Ishikawa (cell line): ENCODE data around the gene TNFRSF1B.

Experiments
- CEBPB ChIP-seq: IDR thresholded peaks from 2 replicates; pipeline ENCODE4 v1.6.1; 2012
- CREB1 ChIP-seq: IDR thresholded peaks from 2 replicates; pipeline ENCODE4 v1.6.1; 2012; ENCODE audit warnings: low read depth
- EGR1 ChIP-seq: IDR thresholded peaks from 2 replicates; pipeline ENCODE4 v1.6.1; 2012
- EP300 ChIP-seq: IDR thresholded peaks from 2 replicates; pipeline ENCODE4 v1.6.1; 2012; ENCODE audit warnings: borderline replicate concordance
- FOXM1 ChIP-seq: IDR thresholded peaks from 2 replicates; pipeline ENCODE4 v1.6.1; 2012; ENCODE audit warnings: low read depth, borderline replicate concordance
- MAX ChIP-seq: IDR thresholded peaks from 2 replicates; pipeline ENCODE4 v1.6.1; 2012
- NFIC ChIP-seq: IDR thresholded peaks from 2 replicates; pipeline ENCODE4 v1.6.1; 2012
- RAD21 ChIP-seq: IDR thresholded peaks from 2 replicates; pipeline ENCODE4 v1.6.1; 2012; ENCODE audit warnings: low read depth
- REST ChIP-seq: IDR thresholded peaks from 2 replicates; pipeline ENCODE4 v1.6.1; 2012; ENCODE audit warnings: low read depth, mild to moderate bottlenecking
- TAF1 ChIP-seq: IDR thresholded peaks from 2 replicates; pipeline ENCODE4 v1.6.1; 2012; ENCODE audit warnings: low read depth, mild to moderate bottlenecking
- TCF12 ChIP-seq: IDR thresholded peaks from 2 replicates; pipeline ENCODE4 v1.6.1; 2012; ENCODE audit warnings: low read depth
- TEAD4 ChIP-seq: IDR thresholded peaks from 2 replicates; pipeline ENCODE4 v1.6.1; 2012
- USF1 ChIP-seq: IDR thresholded peaks from 2 replicates; pipeline ENCODE4 v1.6.1; 2012
- YY1 ChIP-seq: IDR thresholded peaks from 2 replicates; pipeline ENCODE4 v1.6.1; 2012; ENCODE audit warnings: low read depth
- ZBTB7A ChIP-seq: IDR thresholded peaks from 2 replicates; pipeline ENCODE4 v1.6.1; 2012; ENCODE audit warnings: low read depth

TNFRSF1B gene

GRCh38 chr1:12146343-12147112 lies 20.3 kb upstream of the TNFRSF1B start:
- no peak for TF ChIP-seq NFIC
- no peak for TF ChIP-seq YY1
- TF ChIP-seq EGR1, result no peak
- no peak for TF ChIP-seq EP300
- no peak for TF ChIP-seq RAD21
- TF ChIP-seq CREB1, result no peak
- no peak for TF ChIP-seq TAF1
- TF ChIP-seq MAX, result no peak
- no peak for TF ChIP-seq USF1
- no peak for TF ChIP-seq REST
- no peak for TF ChIP-seq TCF12
- no peak for TF ChIP-seq TEAD4
- TF ChIP-seq ZBTB7A, result no peak
- TF ChIP-seq CEBPB, result no peak
- TF ChIP-seq FOXM1, result no peak

GRCh38 chr1:12147201-12147701 lies 19.5 kb upstream of the TNFRSF1B start:
- TF ChIP-seq MAX, result no peak
- TF ChIP-seq NFIC, result no peak
- TF ChIP-seq TCF12, result no peak
- TF ChIP-seq FOXM1, result no peak
- TF ChIP-seq USF1, result no peak
- no peak for TF ChIP-seq CEBPB
- no peak for TF ChIP-seq EP300
- TF ChIP-seq YY1, result no peak
- TF ChIP-seq REST, result no peak
- no peak for TF ChIP-seq RAD21
- TF ChIP-seq TAF1, result no peak
- TF ChIP-seq EGR1, result no peak
- no peak for TF ChIP-seq TEAD4
- TF ChIP-seq ZBTB7A, result no peak
- TF ChIP-seq CREB1, result no peak

GRCh38 chr1:12148160-12148957 lies 18.4 kb upstream of the TNFRSF1B start:
- TF ChIP-seq USF1 (no peak), RAD21 (no peak), YY1 (no peak), TEAD4 (no peak), FOXM1 (no peak), MAX (no peak), EP300 (no peak), ZBTB7A (no peak), NFIC (no peak), TCF12 (no peak), EGR1 (no peak), REST (no peak), TAF1 (no peak), CREB1 (no peak), CEBPB (no peak)
